ENCODE measurements around the gene BABAM2. TPM values are rescaled to one million over a fixed set of nuclear protein-coding genes. Genes with fewer than 3 reads are reported as not detected.

The BABAM2 gene
- total RNA-seq, 4 donors from 2014 or later = 33.2 to 70.3 (median 38.6) TPM

DNA sequence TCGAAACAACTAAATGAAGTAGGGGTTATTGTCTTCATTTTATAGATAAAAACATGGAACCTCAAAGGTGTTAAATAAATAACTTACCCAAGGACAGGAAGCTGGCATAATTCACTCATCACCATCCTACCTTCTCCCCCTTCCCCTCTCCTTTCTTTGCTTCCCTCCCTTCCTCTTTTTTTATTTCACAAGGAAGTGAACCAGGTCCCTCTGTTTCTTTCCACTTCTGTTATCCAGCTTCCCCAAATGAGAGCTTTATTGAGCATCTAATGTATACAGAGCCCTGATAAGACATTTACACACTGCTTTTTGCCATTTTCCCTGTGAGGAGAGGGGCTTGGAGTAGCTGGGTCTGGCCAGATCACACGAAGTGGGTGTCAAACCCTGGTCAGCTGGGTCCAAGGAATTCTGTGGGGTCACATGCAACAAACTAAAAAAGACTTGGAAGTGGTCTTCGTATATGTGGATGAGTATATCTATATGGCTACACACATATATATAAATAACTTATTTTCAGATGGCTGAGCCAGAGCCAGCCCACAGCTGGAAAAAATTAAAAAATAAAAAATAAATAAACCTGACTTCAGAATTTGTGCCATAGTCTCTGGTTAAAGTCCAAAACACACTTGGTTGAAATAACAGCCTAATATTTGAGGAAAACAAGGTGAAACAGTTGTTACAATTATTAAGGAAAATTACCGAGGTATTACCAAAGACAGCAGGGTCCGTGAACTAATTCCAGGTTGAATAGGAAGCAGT lies 452.8 kb downstream of the BABAM2 start:
- H3K27ac ChIP-seq = peak overlapping the region in 1 of 3 donors; percentile 22
- no peaks in the 10 kb centered on the region for H3K36me3 ChIP-seq
- intact Hi-C loops (cut with DNase I) = no loop called here
- no peak for DNase-seq
- 80 to 81% methylated on average over 5 of the region's 5 CpGs for WGBS, 2 donors
- no peak for TF ChIP-seq CTCF (IDR thresholded peaks at IDR 0.05)
- no peak for TF ChIP-seq POLR2A (IDR thresholded peaks at IDR 0.05)
- H3K9me3 ChIP-seq = no peaks in the 10 kb centered on the region
- H3K4me1 ChIP-seq = peaks cover 0 to 12% of the 10 kb centered on the region in 2 donors
- no peaks in the 10 kb centered on the region for H3K27me3 ChIP-seq
- H3K4me3 ChIP-seq (replicated peaks in 1 of 3) = no peak overlapping the region

GRCh38 chr2:28343971-28344715 lies 453.6 kb downstream of the BABAM2 start:
- Histone ChIP-seq H3K36me3 (no peaks in the 10 kb centered on the region), H3K9me3 (no peaks in the 10 kb centered on the region), H3K4me3 (replicated peaks in 1 of 3) (no peak overlapping the region), H3K27ac (no peak overlapping the region), H3K4me1 (peaks cover 0 to 12% of the 10 kb centered on the region in 2 donors), H3K27me3 (no peaks in the 10 kb centered on the region)
- WGBS, 2 donors = 82 to 84% methylated on average over 20 of the region's 20 CpGs
- intact Hi-C loops (cut with DNase I) = no loop called here
- TF ChIP-seq CTCF (IDR thresholded peaks at IDR 0.05) (no peak), POLR2A (IDR thresholded peaks at IDR 0.05) (no peak)
- DNase-seq = no peak

DNA sequence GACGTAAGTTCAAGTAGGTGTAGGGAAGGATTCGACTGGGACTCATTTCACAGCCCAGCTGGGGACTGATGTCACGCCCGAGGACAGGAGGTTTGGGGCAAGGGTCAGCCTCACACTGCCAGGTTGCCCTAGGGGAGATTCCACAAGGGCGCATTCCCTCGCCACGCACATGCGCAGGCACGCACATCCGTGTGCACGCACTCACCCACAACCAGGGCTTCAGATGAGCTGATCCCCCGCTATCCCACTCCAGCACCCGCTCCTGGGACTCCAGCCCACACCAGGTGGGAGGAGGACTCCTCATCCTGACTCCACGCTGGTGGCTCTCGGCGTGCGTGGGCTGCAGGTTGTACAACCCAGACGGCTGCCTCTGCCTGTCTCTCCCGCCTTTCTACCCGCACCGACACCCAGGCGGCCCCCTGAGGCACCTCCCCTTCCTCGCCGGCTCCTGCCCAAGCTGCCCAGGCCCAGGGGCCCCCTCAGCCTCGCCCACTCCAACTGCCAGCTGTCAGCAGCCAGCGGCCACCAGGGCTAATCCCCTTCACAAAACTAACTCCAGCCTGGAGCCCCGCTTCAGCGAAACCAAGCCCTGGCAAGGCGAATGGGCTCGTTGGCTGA lies 454.3 kb downstream of the BABAM2 start:
- H3K4me3 ChIP-seq (replicated peaks in 1 of 3) = no peak overlapping the region
- no peaks in the 10 kb centered on the region for H3K36me3 ChIP-seq
- peaks cover 0 to 12% of the 10 kb centered on the region in 2 donors for H3K4me1 ChIP-seq
- 87% methylated on average over 14 to 25 of the region's 30 CpGs for WGBS, 2 donors
- TF ChIP-seq CTCF (IDR thresholded peaks at IDR 0.05) (no peak), POLR2A (IDR thresholded peaks at IDR 0.05) (no peak)
- no peaks in the 10 kb centered on the region for H3K9me3 ChIP-seq
- H3K27me3 ChIP-seq = no peaks in the 10 kb centered on the region
- intact Hi-C loops (cut with DNase I) = no loop called here
- no peak for DNase-seq
- no peak overlapping the region for H3K27ac ChIP-seq

DNA sequence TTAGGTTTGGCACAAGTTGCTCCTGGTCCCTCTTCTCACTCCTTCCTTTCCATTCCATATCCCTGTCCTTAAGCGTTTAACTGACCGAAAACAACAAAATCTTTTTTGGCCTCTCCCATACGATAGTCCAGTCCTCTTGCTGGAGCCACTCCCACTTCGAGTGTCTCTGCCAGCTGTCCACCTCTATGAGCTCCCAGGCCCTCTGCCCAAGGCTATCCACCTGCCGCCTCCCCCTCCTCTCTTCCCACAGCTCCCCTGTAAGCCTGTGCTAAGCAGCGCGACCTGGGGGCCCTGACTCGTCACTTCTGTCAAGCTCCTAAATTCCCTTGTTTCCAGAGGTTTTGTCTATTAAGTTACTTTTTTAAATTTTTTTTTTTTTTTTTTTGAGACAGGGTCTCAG lies 455.1 kb downstream of the BABAM2 start:
- H3K4me1 ChIP-seq = peaks cover 0 to 12% of the 10 kb centered on the region in 2 donors
- 73% methylated on average over 8 of the region's 8 CpGs for WGBS, 2 donors

More for the DNA sequence above, 455.1 kb downstream of the BABAM2 start:
- intact Hi-C loops (cut with DNase I) = no loop called here
- Histone ChIP-seq H3K4me3 (replicated peaks in 1 of 3) (no peak overlapping the region), H3K27ac (no peak overlapping the region), H3K36me3 (no peaks in the 10 kb centered on the region), H3K9me3 (no peaks in the 10 kb centered on the region), H3K27me3 (no peaks in the 10 kb centered on the region)
- no peak for TF ChIP-seq CTCF (IDR thresholded peaks at IDR 0.05)
- TF ChIP-seq POLR2A (IDR thresholded peaks at IDR 0.05) = no peak
- no peak for DNase-seq

All from thyroid gland (tissue), 4 donors.